GM19438 (cell line): Measurements from ENCODE around the gene TMEM190.
"Not testable (repeated sequence)": the region's sequence is repeated elsewhere in the genome, so short reads cannot be mapped to it uniquely, and the experiment has no call there.

ENCODE experiments used
- ATAC-seq: cut with Tn5 transposase; IDR thresholded peaks from one replicate; pipeline ENCODE4 v1.9.1; 2021; ENCODE audit warnings: low read depth; ENCODE audit not compliant: unreplicated experiment

TMEM190 gene

DNA sequence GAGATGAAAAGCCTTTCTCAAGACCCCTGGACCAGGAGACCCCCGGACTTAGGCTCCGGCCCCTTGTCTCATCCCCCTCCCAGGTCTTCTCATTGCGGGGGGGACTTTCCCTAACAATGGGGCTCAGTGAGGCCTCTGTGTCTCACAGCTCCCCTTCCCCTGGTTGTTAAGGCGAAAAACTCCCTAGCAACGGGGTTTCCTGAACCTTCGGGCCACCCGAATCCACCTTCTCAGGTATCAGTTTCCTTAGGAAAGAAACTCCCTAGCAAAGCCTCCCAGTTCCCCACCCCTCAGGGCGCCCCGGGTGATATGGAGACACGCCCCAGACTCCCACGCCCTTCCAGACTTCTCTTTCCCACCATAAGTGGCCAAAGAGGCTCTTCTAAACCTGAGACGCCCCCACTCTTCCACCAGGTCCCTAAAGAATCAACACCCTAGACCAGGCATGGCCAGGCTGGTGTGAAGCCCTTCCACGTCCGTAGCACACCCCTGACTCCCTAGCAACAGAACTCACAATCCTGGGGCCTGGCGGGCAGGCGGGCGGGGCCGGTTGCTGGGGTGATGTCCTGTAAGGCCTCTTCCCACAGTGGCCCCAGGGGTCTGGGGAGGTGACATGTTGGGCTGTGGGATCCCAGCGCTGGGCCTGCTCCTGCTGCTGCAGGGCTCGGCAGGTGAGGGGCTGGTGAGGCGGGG is at the start of gene TMEM190:
TSS of gene TMEM190 (plus strand) at position 586 of the 693 bp plus-strand sequence. CDS start at position 614, 28 bp downstream.
- ATAC-seq, result no peak

- ATAC-seq, result not testable (repeated sequence)
These were observed 47.8 kb upstream of the TMEM190 start for GRCh38 chr19:55328774-55329318.

- not testable (repeated sequence) for ATAC-seq
These were observed 46.8 kb upstream of the TMEM190 start for GRCh38 chr19:55329791-55330190.

GRCh38 chr19:55333870-55334269 is 42.8 kb upstream of the TMEM190 start:
- no peak for ATAC-seq

GRCh38 chr19:55336101-55336500 is 40.5 kb upstream of the TMEM190 start:
- ATAC-seq, result no peak

DNA sequence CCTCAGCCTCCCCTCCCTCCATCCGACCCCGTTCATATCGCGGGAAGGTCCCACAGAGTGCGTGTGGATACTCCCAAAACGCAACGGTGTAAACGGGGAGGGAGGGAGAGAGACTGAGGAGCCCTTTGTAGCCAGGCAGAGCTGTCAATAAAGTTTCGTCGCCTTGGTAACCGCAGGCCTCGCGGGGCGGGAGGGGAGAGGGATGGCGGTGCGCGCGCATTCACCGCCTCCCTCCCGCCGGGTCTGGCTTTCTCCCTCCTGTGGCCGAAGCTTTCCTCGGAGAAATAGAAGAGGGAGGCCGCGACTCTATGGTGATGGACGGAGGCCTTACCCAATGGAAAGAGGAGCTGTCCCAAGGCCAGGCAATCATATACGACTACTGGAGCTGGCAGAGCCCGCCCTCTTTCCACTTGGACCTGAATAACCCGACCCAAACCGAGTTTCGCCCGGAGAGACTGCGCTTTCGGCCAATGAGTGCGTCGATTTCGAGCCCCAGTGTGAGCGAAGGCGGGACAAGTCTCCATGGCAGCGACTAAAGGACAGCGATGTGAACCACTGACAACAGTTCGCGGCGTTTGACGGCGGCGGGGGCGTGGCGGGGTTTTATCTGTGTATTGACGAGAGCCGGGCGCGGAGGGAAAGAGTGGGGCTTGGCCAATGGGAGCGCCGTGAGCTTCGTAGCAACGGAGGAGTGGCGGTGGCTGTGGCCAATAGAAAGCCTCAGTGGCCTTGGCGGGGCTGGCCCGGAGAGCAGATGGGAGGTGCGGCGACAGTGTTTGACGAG is 37.3 kb upstream of the TMEM190 start, which contains the start of gene KMT5C:
TSS of gene KMT5C (plus strand) at position 772 of the 784 bp plus-strand sequence. CDS start 2,061 bp downstream, outside the sequence.
- peak; percentile 82 for ATAC-seq

DNA sequence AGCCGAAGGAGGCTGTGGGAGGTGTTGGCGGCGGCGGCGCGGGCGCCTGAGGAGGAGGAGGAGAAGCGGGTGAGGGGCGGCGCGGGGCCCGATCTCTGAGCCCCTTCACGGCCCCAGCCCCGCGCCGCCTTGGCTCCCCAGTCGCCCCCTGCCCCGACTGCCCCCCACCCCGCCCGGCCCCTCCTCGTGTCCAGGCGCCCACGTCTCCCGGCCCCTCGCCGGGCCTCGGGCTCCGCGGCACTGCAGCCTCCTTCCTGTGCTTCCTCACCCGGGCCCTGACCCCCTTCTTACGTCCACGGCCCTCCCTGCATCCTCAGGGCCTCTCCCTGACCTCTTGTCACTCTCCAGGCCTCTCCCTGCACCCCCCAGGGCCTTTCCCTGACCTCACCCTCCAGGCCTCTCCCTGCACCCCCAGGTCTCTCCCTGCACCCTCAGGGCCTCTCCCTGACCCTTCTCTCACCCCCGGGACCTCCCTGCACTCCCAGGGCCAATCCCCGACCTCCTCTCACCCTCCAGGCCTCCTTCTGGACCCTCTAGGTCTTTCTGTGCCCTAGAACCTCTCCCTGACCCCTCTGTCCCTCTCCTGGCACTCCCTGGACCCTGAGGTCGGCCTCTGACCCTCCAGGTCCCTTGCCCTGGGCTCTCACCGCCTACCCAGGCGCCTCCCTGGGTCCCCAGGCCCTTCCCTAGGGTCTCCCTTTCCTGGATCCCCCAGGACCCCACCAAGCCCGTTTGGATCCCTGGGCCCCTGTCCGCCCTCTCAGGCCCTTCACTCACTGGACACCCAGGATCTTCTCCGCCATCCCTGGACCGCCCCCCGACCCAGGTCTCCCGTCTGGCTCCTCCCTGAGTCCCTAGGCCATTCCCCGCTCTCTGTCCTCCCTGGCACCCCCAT is 36.5 kb upstream of the TMEM190 start:
- ATAC-seq, result no peak

GRCh38 chr19:55340784-55341147 is 35.9 kb upstream of the TMEM190 start:
- no peak for ATAC-seq

GRCh38 chr19:55341171-55341588 is 35.4 kb upstream of the TMEM190 start:
- no peak for ATAC-seq

- no peak for ATAC-seq
These were observed 34.8 kb upstream of the TMEM190 start for GRCh38 chr19:55341595-55342531.

DNA sequence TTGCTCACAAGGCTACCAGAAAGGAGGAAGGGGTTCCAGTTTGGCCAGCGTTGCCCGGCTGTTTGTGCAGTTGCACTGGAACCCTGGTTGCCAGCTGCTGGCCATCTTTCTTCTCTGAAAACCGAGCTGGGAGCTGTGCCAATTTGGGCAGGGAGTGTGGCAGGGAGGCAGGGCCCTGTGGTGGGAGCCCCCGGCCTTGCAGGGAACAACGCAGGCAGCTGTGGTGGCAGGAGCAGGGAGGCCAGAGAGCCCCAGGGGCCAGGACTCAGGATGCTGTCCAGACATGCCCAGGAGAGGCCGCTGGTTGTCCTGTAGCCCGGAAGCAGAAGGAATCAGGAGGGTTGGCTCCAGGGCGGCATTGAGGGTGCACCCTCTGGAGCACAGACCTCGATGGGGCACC is 32.2 kb upstream of the TMEM190 start:
- ATAC-seq, result no peak

- no peak for ATAC-seq
These were observed 31.4 kb upstream of the TMEM190 start for GRCh38 chr19:55345101-55345817.

- ATAC-seq, result no peak
These were observed 30.6 kb upstream of the TMEM190 start for GRCh38 chr19:55345818-55346724.

DNA sequence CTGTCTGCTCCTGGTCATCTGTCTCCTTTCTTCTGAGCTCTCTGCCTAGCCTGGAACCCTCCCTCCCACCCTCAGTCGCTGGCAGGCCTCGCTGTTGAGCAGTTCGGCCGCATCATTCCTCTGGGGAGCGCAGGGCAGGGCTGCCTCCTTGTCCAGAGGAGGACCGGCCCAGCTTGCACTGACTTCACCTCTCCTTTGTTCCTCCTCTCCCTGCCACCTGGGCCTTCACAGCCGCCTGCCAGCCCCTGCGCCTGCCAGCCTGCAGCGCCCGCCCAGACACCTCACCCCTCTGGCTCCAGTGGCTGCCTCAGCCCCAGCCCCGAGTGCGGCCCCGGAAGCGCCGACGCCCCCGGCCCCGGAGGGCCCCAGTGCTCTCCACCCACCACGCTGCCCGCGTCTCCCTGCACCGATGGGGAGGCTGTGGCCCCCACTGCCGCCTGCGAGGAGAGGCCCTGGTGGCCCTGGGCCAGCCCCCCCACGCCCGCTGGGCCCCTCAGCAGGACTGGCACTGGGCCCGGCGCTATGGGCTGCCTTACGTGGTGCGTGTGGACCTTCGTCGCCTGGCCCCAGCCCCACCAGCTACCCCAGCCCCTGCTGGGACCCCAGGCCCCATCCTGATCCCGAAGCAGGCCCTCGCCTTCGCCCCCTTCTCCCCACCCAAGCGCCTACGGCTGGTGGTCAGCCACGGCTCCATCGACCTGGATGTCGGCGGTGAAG is 29.7 kb upstream of the TMEM190 start:
- ATAC-seq, result no peak

- no peak for ATAC-seq
These were observed 29.1 kb upstream of the TMEM190 start for GRCh38 chr19:55347442-55348009.

GRCh38 chr19:55348317-55349034 is 28.1 kb upstream of the TMEM190 start:
- no peak for ATAC-seq
